H7 (cell line): ENCODE data around the gene PRKG1. TPM values are rescaled to one million over a fixed set of nuclear protein-coding genes. Genes with fewer than 3 reads are reported as not detected.
A peak's percentile ranks its signal among the peaks of the same experiment; 100 is the strongest.

Experiments used
- DNase-seq: peaks from one replicate; pipeline ENCODE4 v3.0.0; 2012
- H3K27me3 ChIP-seq: 2 replicates; pipeline ENCODE4 v1.6.0; 2011; ENCODE audit warnings: mild to moderate bottlenecking, low read length; ENCODE audit not compliant: control insufficient read depth, insufficient read depth
- H3K36me3 ChIP-seq: replicated peaks from 2 replicates; pipeline ENCODE4 v1.5.1; 2011; ENCODE audit warnings: low read length; ENCODE audit not compliant: control insufficient read depth, insufficient read depth
- H3K4me3 ChIP-seq: 2 replicates; pipeline ENCODE4 v1.5.1; 2011; ENCODE audit warnings: low read depth, mild to moderate bottlenecking, control low read depth, low read length, moderate library complexity; ENCODE audit not compliant: insufficient read depth
- total RNA-seq: library from RNA; depleted of rRNA; stranded (reverse); fragments of >200 nt; shearing (Covaris generic); gene quantifications from 2 replicates; pipeline ENCODE4 v1.2.3, GENCODE V29; 2014

Gene PRKG1
- total RNA-seq, 1 experiment from 2014 or later, result 7.3 TPM

GRCh38 chr10:51400392-51401096 is 326.3 kb downstream of the PRKG1 start:
- DNase-seq, result no peak
- no peaks in the 10 kb centered on the region for H3K36me3 ChIP-seq
- H3K4me3 ChIP-seq, result no peak overlapping the region
- no peaks in the 10 kb centered on the region for H3K27me3 ChIP-seq

GRCh38 chr10:51403521-51403920 is 329.2 kb downstream of the PRKG1 start:
- Histone ChIP-seq H3K36me3 (no peaks in the 10 kb centered on the region), H3K4me3 (no peak overlapping the region), H3K27me3 (no peaks in the 10 kb centered on the region)
- no peak for DNase-seq

- Histone ChIP-seq H3K4me3 (no peak overlapping the region), H3K27me3 (no peaks in the 10 kb centered on the region), H3K36me3 (no peaks in the 10 kb centered on the region)
- DNase-seq, result no peak
These were observed 331.5 kb downstream of the PRKG1 start for GRCh38 chr10:51405580-51406351.

- DNase-seq, result no peak
- no peaks in the 10 kb centered on the region for H3K36me3 ChIP-seq
- H3K27me3 ChIP-seq, result no peaks in the 10 kb centered on the region
- H3K4me3 ChIP-seq, result no peak overlapping the region
These were observed 332.3 kb downstream of the PRKG1 start for GRCh38 chr10:51406581-51406980.

- Histone ChIP-seq H3K4me3 (no peak overlapping the region), H3K27me3 (no peaks in the 10 kb centered on the region), H3K36me3 (no peaks in the 10 kb centered on the region)
- DNase-seq, result no peak
These were observed 342.2 kb downstream of the PRKG1 start for GRCh38 chr10:51416494-51416893.

GRCh38 chr10:51419196-51420093 is 345.2 kb downstream of the PRKG1 start:
- H3K4me3 ChIP-seq, result no peak overlapping the region
- no peaks in the 10 kb centered on the region for H3K27me3 ChIP-seq
- H3K36me3 ChIP-seq, result no peaks in the 10 kb centered on the region
- DNase-seq, result no peak

GRCh38 chr10:51421853-51422252 is 347.6 kb downstream of the PRKG1 start:
- Histone ChIP-seq H3K36me3 (no peaks in the 10 kb centered on the region), H3K4me3 (no peak overlapping the region), H3K27me3 (no peaks in the 10 kb centered on the region)
- no peak for DNase-seq

GRCh38 chr10:51422311-51423120 is 348.2 kb downstream of the PRKG1 start:
- no peak overlapping the region for H3K4me3 ChIP-seq
- H3K36me3 ChIP-seq, result no peaks in the 10 kb centered on the region
- no peaks in the 10 kb centered on the region for H3K27me3 ChIP-seq
- DNase-seq, result peak; percentile 10

GRCh38 chr10:51423121-51423452 is 348.8 kb downstream of the PRKG1 start:
- Histone ChIP-seq H3K36me3 (no peaks in the 10 kb centered on the region), H3K4me3 (no peak overlapping the region), H3K27me3 (no peaks in the 10 kb centered on the region)
- no peak for DNase-seq

GRCh38 chr10:51425431-51425830 is 351.1 kb downstream of the PRKG1 start:
- Histone ChIP-seq H3K27me3 (no peaks in the 10 kb centered on the region), H3K36me3 (no peaks in the 10 kb centered on the region), H3K4me3 (no peak overlapping the region)
- no peak for DNase-seq

GRCh38 chr10:51427758-51428157 is 353.5 kb downstream of the PRKG1 start:
- no peaks in the 10 kb centered on the region for H3K36me3 ChIP-seq
- no peak for DNase-seq
- no peaks in the 10 kb centered on the region for H3K27me3 ChIP-seq
- no peak overlapping the region for H3K4me3 ChIP-seq

- H3K4me3 ChIP-seq, result no peak overlapping the region
- DNase-seq, result no peak
- H3K27me3 ChIP-seq, result no peaks in the 10 kb centered on the region
These were observed 356.2 kb downstream of the PRKG1 start for GRCh38 chr10:51430506-51430905.

GRCh38 chr10:51433949-51434475 is 359.7 kb downstream of the PRKG1 start:
- Histone ChIP-seq H3K36me3 (no peaks in the 10 kb centered on the region), H3K4me3 (no peak overlapping the region), H3K27me3 (no peaks in the 10 kb centered on the region)
- no peak for DNase-seq

More at GRCh38 chr10:51430506-51430905, 356.2 kb downstream of the PRKG1 start:
- H3K36me3 ChIP-seq, result no peaks in the 10 kb centered on the region

- no peak for DNase-seq
- Histone ChIP-seq H3K27me3 (no peaks in the 10 kb centered on the region), H3K36me3 (no peaks in the 10 kb centered on the region), H3K4me3 (no peak overlapping the region)
These were observed 362.5 kb downstream of the PRKG1 start for GRCh38 chr10:51436805-51437204.
